Spleen (tissue), 7 donors: Measurements from ENCODE around the gene ZSWIM7.
A peak's percentile ranks its signal among the peaks of the same experiment; 100 is the strongest.

Experiments used
- POLR2A ChIP-seq, 3 donors: fragments of 450-650 bp; IDR thresholded peaks; one replicate each; pipeline ENCODE4 v1.5.1; 2017; ENCODE audit warnings: antibody characterized with exemption in 3 of 3, mild to moderate bottlenecking in 1 of 3
- TF ChIP-seq, protein P1 (sequence below), 11 experiments: fragments of 200-600 bp in 7 of 11; fragments of 450-650 bp in 4 of 11; sonication (generic) in 4 of 11; IDR thresholded peaks in 8 of 11; conservative IDR thresholded peaks in 3 of 11; 1 replicate in 7 of 11; 2 replicates in 4 of 11; pipeline versions ENCODE4 v1.4.0 to v1.8.0; 2016 to 2021; ENCODE audit warnings: antibody characterized with exemption in 11 of 11, inconsistent platforms in 4 of 11, mild to moderate bottlenecking in 1 of 11
- donor health status: DM: no; HTN: no; CAD: no; lungs with moderate emphysema.
- donor health status: DM: no; HTN: no; CAD: no.
- donor health status: DM: no; HTN: no; CAD: no.

DNA sequence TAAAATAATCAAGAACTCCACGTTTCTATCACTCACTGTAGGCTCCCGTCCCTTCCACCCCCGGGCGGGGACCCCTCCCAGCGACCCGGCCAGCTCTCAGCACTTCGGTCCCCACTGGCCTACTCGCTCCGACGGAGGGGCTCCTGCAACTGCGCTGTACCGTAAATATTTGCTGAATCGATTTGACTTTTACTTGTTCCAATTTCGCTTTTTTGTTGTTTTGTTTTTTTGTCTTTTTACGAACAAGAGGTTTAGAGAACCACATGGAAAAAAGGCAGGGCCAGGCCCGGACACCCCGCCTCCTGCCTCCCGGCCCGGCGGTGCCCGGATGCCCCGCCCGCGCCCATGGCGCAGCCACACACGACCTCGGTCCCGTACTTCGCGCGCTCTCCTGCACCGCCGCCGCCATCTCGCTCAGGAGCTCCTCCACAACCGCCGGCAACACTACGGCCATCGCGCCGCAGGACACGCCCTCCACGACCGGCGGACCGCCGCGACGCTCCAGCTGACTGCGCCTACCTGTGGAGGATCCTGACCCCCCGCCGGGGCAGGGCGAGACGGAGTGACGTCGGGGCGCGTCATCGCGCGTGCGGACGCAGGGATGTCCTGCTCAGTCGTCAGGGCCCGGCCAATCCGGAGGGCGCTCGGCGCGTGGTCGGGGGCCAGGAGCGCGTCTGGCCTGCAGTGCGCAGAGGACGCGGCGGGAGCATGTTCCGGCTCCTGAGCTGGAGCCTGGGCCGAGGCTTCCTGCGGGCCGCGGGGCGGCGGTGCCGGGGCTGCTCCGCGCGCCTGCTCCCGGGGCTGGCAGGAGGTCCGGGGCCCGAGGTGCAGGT is at the start of gene ZSWIM7, which contains the start of gene TTC19:
- TF ChIP-seq, protein P1, sequence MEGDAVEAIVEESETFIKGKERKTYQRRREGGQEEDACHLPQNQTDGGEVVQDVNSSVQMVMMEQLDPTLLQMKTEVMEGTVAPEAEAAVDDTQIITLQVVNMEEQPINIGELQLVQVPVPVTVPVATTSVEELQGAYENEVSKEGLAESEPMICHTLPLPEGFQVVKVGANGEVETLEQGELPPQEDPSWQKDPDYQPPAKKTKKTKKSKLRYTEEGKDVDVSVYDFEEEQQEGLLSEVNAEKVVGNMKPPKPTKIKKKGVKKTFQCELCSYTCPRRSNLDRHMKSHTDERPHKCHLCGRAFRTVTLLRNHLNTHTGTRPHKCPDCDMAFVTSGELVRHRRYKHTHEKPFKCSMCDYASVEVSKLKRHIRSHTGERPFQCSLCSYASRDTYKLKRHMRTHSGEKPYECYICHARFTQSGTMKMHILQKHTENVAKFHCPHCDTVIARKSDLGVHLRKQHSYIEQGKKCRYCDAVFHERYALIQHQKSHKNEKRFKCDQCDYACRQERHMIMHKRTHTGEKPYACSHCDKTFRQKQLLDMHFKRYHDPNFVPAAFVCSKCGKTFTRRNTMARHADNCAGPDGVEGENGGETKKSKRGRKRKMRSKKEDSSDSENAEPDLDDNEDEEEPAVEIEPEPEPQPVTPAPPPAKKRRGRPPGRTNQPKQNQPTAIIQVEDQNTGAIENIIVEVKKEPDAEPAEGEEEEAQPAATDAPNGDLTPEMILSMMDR (IDR thresholded peaks at IDR 0.05 in 8 of 11, conservative IDR thresholded peaks at IDR 0.05 in 3 of 11): peak in 4 of 11 experiments; percentile 12 to 34 (median 16)
- peak; percentile 34 to 87 (median 82) for TF ChIP-seq POLR2A (IDR thresholded peaks at IDR 0.05)
